Brain microvascular endothelial cell (primary cell): Measurements from ENCODE around the gene TRIM38.

ENCODE experiments used
- DNase-seq: peaks from one replicate; pipeline ENCODE4 v3.0.0-alpha.2; 2020
- H3K27ac ChIP-seq: fragments of 250-450 bp; sonication (Bioruptor Pico); 2 replicates; pipeline ENCODE4 v1.5.1; 2020; ENCODE audit warnings: mild to moderate bottlenecking, moderate library complexity
- H3K27me3 ChIP-seq: fragments of 250-450 bp; sonication (Bioruptor Pico); replicated peaks from 2 replicates; pipeline ENCODE4 v1.5.1; 2020; ENCODE audit warnings: mild to moderate bottlenecking
- H3K36me3 ChIP-seq: fragments of 250-450 bp; sonication (Bioruptor Pico); replicated peaks from 2 replicates; pipeline ENCODE4 v1.5.1; 2020; ENCODE audit warnings: mild to moderate bottlenecking
- H3K4me3 ChIP-seq: 2 replicates; pipeline ENCODE4 v1.5.1; 2011; ENCODE audit warnings: low read depth, mild to moderate bottlenecking, control low read depth, low read length, moderate library complexity
- CTCF ChIP-seq: IDR thresholded peaks from 2 replicates; pipeline ENCODE4 v1.5.1; 2011; ENCODE audit warnings: low read depth, mild to moderate bottlenecking, moderate library complexity, low read length, control low read depth, inconsistent platforms; ENCODE audit errors: missing control alignments
- in situ Hi-C: cut with HindIII; loops from 2 replicates; pipeline ENCODE4 v1.10.0; 2017; ENCODE audit warnings: low sequenced_read_pairs, low pct_ligation_motif_present

Gene TRIM38

GRCh38 chr6:26029857-26030653 is 67.5 kb downstream of the TRIM38 start:
- no peaks in the 10 kb centered on the region for H3K27me3 ChIP-seq
- no peak overlapping the region for H3K4me3 ChIP-seq
- no peaks in the 10 kb centered on the region for H3K36me3 ChIP-seq
- no peak overlapping the region for H3K27ac ChIP-seq
- TF ChIP-seq CTCF: no peak
- in situ Hi-C loops: no loop called here
- no peak for DNase-seq

GRCh38 chr6:26030716-26031115 is 68.1 kb downstream of the TRIM38 start:
- DNase-seq: no peak
- no peaks in the 10 kb centered on the region for H3K27me3 ChIP-seq
- TF ChIP-seq CTCF: no peak
- H3K36me3 ChIP-seq: no peaks in the 10 kb centered on the region
- peak overlapping the region; percentile 12 for H3K4me3 ChIP-seq
- in situ Hi-C loops: no loop called here
- H3K27ac ChIP-seq: no peak overlapping the region

- TF ChIP-seq CTCF: no peak
- H3K36me3 ChIP-seq: no peaks in the 10 kb centered on the region
- peak overlapping the region; percentile 75 for H3K27ac ChIP-seq
- peak overlapping the region; percentile 74 for H3K4me3 ChIP-seq
- DNase-seq: no peak
- in situ Hi-C loops: no loop called here
- no peaks in the 10 kb centered on the region for H3K27me3 ChIP-seq
These were observed 68.6 kb downstream of the TRIM38 start for GRCh38 chr6:26031151-26031594.

- H3K36me3 ChIP-seq: no peaks in the 10 kb centered on the region
- peak overlapping the region; percentile 75 for H3K27ac ChIP-seq
- in situ Hi-C loops: no loop called here
- peak; percentile 39 for TF ChIP-seq CTCF
- DNase-seq: peak; percentile 98
- H3K27me3 ChIP-seq: no peaks in the 10 kb centered on the region
- peak overlapping the region; percentile 74 for H3K4me3 ChIP-seq
These were observed 69.2 kb downstream of the TRIM38 start for GRCh38 chr6:26031595-26032339.

- H3K27ac ChIP-seq: peak overlapping the region; percentile 75
- TF ChIP-seq CTCF: no peak
- peak; percentile 22 for DNase-seq
- in situ Hi-C loops: no loop called here
- H3K36me3 ChIP-seq: no peaks in the 10 kb centered on the region
- no peaks in the 10 kb centered on the region for H3K27me3 ChIP-seq
- peak overlapping the region; percentile 62 for H3K4me3 ChIP-seq
These were observed 69.9 kb downstream of the TRIM38 start for GRCh38 chr6:26032340-26033084.
